K562 (cell line): ENCODE data around the gene RALA. TPM values are rescaled to one million over a fixed set of nuclear protein-coding genes. Genes with fewer than 3 reads are reported as not detected.

Source experiments
- ADNP ChIP-seq: fragments of 200-800 bp; sonication (Bioruptor generic); IDR thresholded peaks from 2 replicates; pipeline ENCODE4 v1.6.1; 2016; ENCODE audit warnings: missing genetic modification characterization, missing compliant biosample characterization
- BMI1 ChIP-seq: fragments of 150-350 bp; IDR thresholded peaks from 2 replicates; pipeline ENCODE4 v1.6.1; 2014; ENCODE audit warnings: low read length
- CBX3 ChIP-seq, 2 experiments: IDR thresholded peaks; 1 replicate in 1 of 2; 2 replicates in 1 of 2; pipeline ENCODE4 v1.6.1; 2012; ENCODE audit warnings: inconsistent platforms in 2 of 2, low read length in 2 of 2, borderline replicate concordance in 1 of 2, control low read depth in 1 of 2
- ELF2 ChIP-seq: fragments of 250-450 bp; sonication (Bioruptor Pico); IDR thresholded peaks from 2 replicates; pipeline ENCODE4 v1.5.0; 2021; ENCODE audit warnings: mild to moderate bottlenecking
- GATAD2A ChIP-seq: fragments of 450-650 bp; IDR thresholded peaks from 2 replicates; pipeline ENCODE4 v1.6.1; 2017
- HDGF ChIP-seq: fragments of 450-650 bp; IDR thresholded peaks from 2 replicates; pipeline ENCODE4 v1.6.1; 2016
- HNRNPUL1 ChIP-seq: fragments of 200-400 bp; formaldehyde crosslinking; IDR thresholded peaks from 2 replicates; pipeline ENCODE4 v1.6.1; 2017; ENCODE audit warnings: low read length
- KDM4B ChIP-seq, 2 experiments: fragments of 450-650 bp in 1 of 2; sonication (generic) in 1 of 2; IDR thresholded peaks; 2 replicates each; pipeline ENCODE4 v1.6.1; 2016 to 2017; ENCODE audit warnings: borderline replicate concordance in 2 of 2, antibody characterized with exemption in 1 of 2, low read depth in 1 of 2, mild to moderate bottlenecking in 1 of 2
- MCM3 ChIP-seq: fragments of 450-650 bp; IDR thresholded peaks from 2 replicates; pipeline ENCODE4 v1.6.1; 2016
- MTA1 ChIP-seq: fragments of 450-650 bp; IDR thresholded peaks from 2 replicates; pipeline ENCODE4 v1.6.1; 2017; ENCODE audit warnings: borderline replicate concordance
- NRF1 ChIP-seq, 2 experiments: fragments of 450-650 bp; IDR thresholded peaks in 1 of 2; conservative IDR thresholded peaks in 1 of 2; 2 replicates each; pipeline ENCODE4 v1.6.1; 2014; ENCODE audit warnings: mild to moderate bottlenecking in 2 of 2
- POLR2AphosphoS2 ChIP-seq: IDR thresholded peaks from 2 replicates; pipeline ENCODE4 v1.6.1; 2012; ENCODE audit warnings: low read length, improper control_type of control experiment
- POLR2B ChIP-seq: fragments of 450-650 bp; IDR thresholded peaks from 2 replicates; pipeline ENCODE4 v1.6.1; 2018; ENCODE audit warnings: low read depth; ENCODE audit not compliant: partially characterized antibody
- POLR2H ChIP-seq: IDR thresholded peaks from 2 replicates; pipeline ENCODE4 v1.6.1; 2016; ENCODE audit warnings: missing genetic modification characterization, low read depth, mild to moderate bottlenecking, control low read depth, missing compliant biosample characterization, moderate library complexity
- RAD51 ChIP-seq: fragments of 450-650 bp; IDR thresholded peaks from 2 replicates; pipeline ENCODE4 v1.7.1; 2016; ENCODE audit warnings: low read depth, mild to moderate bottlenecking, borderline replicate concordance
- RBM17 ChIP-seq: fragments of 200-400 bp; formaldehyde crosslinking; IDR thresholded peaks from 2 replicates; pipeline ENCODE4 v1.6.1; 2017; ENCODE audit warnings: low read depth, mild to moderate bottlenecking, low read length, borderline replicate concordance
- RFX1 ChIP-seq: fragments of 450-650 bp; IDR thresholded peaks from 2 replicates; pipeline ENCODE4 v1.6.1; 2016; ENCODE audit warnings: mild to moderate bottlenecking, moderate library complexity
- RFX5 ChIP-seq: IDR thresholded peaks from 2 replicates; pipeline ENCODE4 v1.6.1; 2011; ENCODE audit warnings: low read depth, mild to moderate bottlenecking, improper control_type of control experiment, low read length
- SPI1 ChIP-seq: IDR thresholded peaks from 2 replicates; pipeline ENCODE4 v1.6.1; 2011; ENCODE audit warnings: low read depth, low read length, control low read depth, borderline replicate concordance
- TAF15 ChIP-seq: fragments of 200-400 bp; formaldehyde crosslinking; IDR thresholded peaks from 2 replicates; pipeline ENCODE4 v1.6.1; 2017; ENCODE audit warnings: mild to moderate bottlenecking, low read depth, low read length, moderate library complexity
- TCF3 ChIP-seq: sonication (generic); formaldehyde crosslinking; IDR thresholded peaks from 2 replicates; pipeline ENCODE4 v1.4.0; 2020; ENCODE audit warnings: mild to moderate bottlenecking, missing genetic modification reagents
- TFE3 ChIP-seq: fragments of 450-650 bp; formaldehyde crosslinking; IDR thresholded peaks from 2 replicates; pipeline ENCODE4 v1.4.0; 2020; ENCODE audit warnings: mild to moderate bottlenecking, mixed read lengths
- VEZF1 ChIP-seq: fragments of 200-800 bp; sonication (Bioruptor generic); IDR thresholded peaks from 2 replicates; pipeline ENCODE4 v1.6.1; 2017; ENCODE audit warnings: missing genetic modification characterization, missing compliant biosample characterization
- ZFP1 ChIP-seq: fragments of 450-650 bp; formaldehyde crosslinking; IDR thresholded peaks from 2 replicates; pipeline ENCODE4 v1.4.0; 2020; ENCODE audit warnings: mild to moderate bottlenecking, mixed read lengths
- ZKSCAN1 ChIP-seq: fragments of 150-350 bp; IDR thresholded peaks from 2 replicates; pipeline ENCODE4 v1.6.1; 2016; ENCODE audit warnings: low read depth, low read length
- ZNF197 ChIP-seq: fragments of 200-800 bp; sonication (Bioruptor generic); IDR thresholded peaks from 2 replicates; pipeline ENCODE4 v1.6.1; 2016; ENCODE audit warnings: low read depth, missing genetic modification characterization, missing compliant biosample characterization
- ZNF347 ChIP-seq: fragments of 450-650 bp; formaldehyde crosslinking; IDR thresholded peaks from 2 replicates; pipeline ENCODE4 v1.4.0; 2020; ENCODE audit warnings: low read depth, mild to moderate bottlenecking, moderate library complexity
- ZNF445 ChIP-seq: fragments of 250-450 bp; sonication (Bioruptor Pico); IDR thresholded peaks from 2 replicates; pipeline ENCODE4 v1.4.0; 2020; ENCODE audit warnings: low read depth, mild to moderate bottlenecking, moderate library complexity
- ZNF57 ChIP-seq: fragments of 450-650 bp; formaldehyde crosslinking; IDR thresholded peaks from 2 replicates; pipeline ENCODE4 v1.4.0; 2020; ENCODE audit warnings: mild to moderate bottlenecking, moderate library complexity
- polyA plus RNA-seq, 8 experiments: library from polyadenylated mRNA; depleted of rRNA in 4 of 8; stranded (reverse) in 5 of 8; unstranded in 3 of 8; fragments of >200 nt; fragmentation: Nextera tagmentation in 2 of 8; fragmentation: Illumina TruSeq in 1 of 8; extraction: Ambion mirVana in 2 of 8; extraction: Trizol in 1 of 8; gene quantifications; 2 replicates each; pipeline versions ENCODE4 v1.2.1 to v1.2.3, GENCODE V29; 2011 to 2014; ENCODE audit warnings: inconsistent platforms in 1 of 8, missing spikeins in 1 of 8
- total RNA-seq, 7 experiments: library from RNA; depleted of rRNA in 6 of 7; stranded (reverse); fragments of >200 nt in 6 of 7; fragmentation: Illumina TruSeq in 2 of 7; extraction: Trizol in 2 of 7; gene quantifications; 2 replicates each; pipeline versions ENCODE4 v1.2.1 to v1.2.3, GENCODE V29; 2011 to 2021; ENCODE audit warnings: low replicate concordance in 1 of 7

Gene RALA
- total and polyA plus RNA-seq, 9 of the 15 experiments (the other 6 are each of a cell fraction or from before 2014, with no cell fraction given), result 7.2 to 28.0 (median 25.7) TPM

- TF ChIP-seq RBM17 (no peak), SPI1 (no peak), RFX5 (no peak), POLR2H (no peak), ZNF57 (CRISPR knock-in tag) (no peak), ZFP1 (CRISPR knock-in tag) (no peak), TCF3 (CRISPR knock-in tag) (peak; percentile 79), POLR2AphosphoS2 (no peak), ZNF445 (CRISPR knock-in tag) (no peak), ZNF197 (0 out of 2 replicates have a peak, but pooled peaks have one; percentile 27), ZNF347 (no peak), KDM4B (IDR thresholded peaks at IDR 0.05; ENCODE audit: borderline replicate concordance in 2 of 2, low read depth in 1 of 2) (no peak), ADNP (tag) (peak; percentile 70; the same call in 1 of the 2 replicates), CBX3 (IDR thresholded peaks at IDR 0.05; ENCODE audit: borderline replicate concordance in 1 of 2, low read length in 2 of 2) (peak in 1 of 2 experiments; percentile 84; a peak in 1 of 3 replicates), MTA1 (peak; percentile 83), ZKSCAN1 (no peak), RAD51 (no peak), BMI1 (no peak), RFX1 (no peak), TFE3 (CRISPR knock-in tag) (no peak), ELF2 (CRISPR knock-in tag) (no peak), TAF15 (no peak), VEZF1 (peak; percentile 50), MCM3 (no peak), HDGF (no peak), HNRNPUL1 (no peak), GATAD2A (0 out of 2 replicates have a peak, but pooled peaks have one; percentile 45), NRF1 (conservative IDR thresholded peaks at IDR 0.05 in 1 of 2, IDR thresholded peaks at IDR 0.05 in 1 of 2) (no peak; a peak in 1 of 4 replicates), POLR2B (no peak)
Observed at GRCh38 chr7:39589323-39590111, 33.9 kb upstream of the RALA start (continued).
